B cell (primary cell): Measurements from ENCODE around the gene AK4.

ENCODE experiments used
- CTCF ChIP-seq: fragments of 200-600 bp; IDR thresholded peaks from one replicate; pipeline ENCODE4 v1.8.0; 2022; ENCODE audit warnings: antibody characterized with exemption, mild to moderate bottlenecking
- EZH2 ChIP-seq: IDR thresholded peaks from 2 replicates; pipeline ENCODE4 v1.6.1; 2012; ENCODE audit warnings: borderline replicate concordance, low read depth, mild to moderate bottlenecking, moderate library complexity, low read length; ENCODE audit not compliant: insufficient read depth, poor library complexity, severe bottlenecking

GRCh38 chr1:65259816-65260215, 111.8 kb downstream of the AK4 start:
- no peak for TF ChIP-seq EZH2
- no peak for TF ChIP-seq CTCF
